Loucy (cell line): Measurements from ENCODE around the gene DNLZ.

Experiments used
- CTCF ChIP-seq: fragments of 200-600 bp; sonication (generic); conservative IDR thresholded peaks from 2 replicates; pipeline ENCODE4 v1.5.1; 2014; ENCODE audit warnings: mild to moderate bottlenecking, antibody characterized with exemption, low read length
- EZH2phosphoT487 ChIP-seq: fragments of 200-600 bp; IDR thresholded peaks from 2 replicates; pipeline ENCODE4 v1.6.1; 2018; ENCODE audit warnings: antibody characterized with exemption, mild to moderate bottlenecking, moderate library complexity, borderline replicate concordance

DNA sequence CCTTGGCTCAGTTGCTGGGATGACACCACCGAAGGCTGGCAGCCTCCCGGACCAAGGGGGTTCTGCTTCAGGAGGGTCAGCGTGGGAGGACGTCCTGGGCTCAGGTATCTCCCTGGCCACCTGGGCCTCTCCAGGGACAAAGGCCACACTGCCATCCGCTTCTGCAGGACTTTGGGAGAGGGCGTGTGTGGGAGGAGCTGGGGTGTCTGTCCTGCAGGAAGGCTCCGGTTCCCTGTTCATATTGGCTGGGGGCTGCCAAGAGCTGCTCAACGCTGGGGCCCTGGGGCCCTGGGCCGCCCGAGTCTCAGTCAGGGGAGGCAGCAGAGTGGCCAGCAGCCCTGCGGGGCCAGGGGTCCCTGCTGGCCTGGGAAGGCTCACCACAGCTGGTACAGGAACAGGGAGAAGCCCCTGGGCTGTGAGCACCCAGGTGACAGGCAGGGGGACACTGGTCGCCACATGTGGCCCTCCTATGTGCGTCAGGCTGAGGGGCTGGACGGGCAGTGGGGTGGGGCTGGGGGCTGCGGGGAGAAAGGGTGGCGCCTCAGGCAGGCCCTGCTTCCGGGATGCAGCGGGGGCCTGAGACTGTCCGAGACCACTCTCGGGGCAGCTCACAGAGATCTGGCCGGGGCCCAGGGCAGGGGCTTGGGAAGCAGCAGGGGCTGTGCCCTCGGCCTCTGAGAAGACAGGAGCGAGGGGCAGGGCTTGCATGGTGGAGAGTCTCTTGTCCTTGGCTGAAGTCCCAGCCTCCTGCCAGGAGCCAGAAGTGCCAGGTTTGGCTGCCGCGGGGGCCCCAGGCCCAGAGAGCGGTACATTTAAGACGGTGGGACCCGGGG, 14.8 kb upstream of the DNLZ start:
- TF ChIP-seq CTCF (no peak), EZH2phosphoT487 (no peak)
